Chondrocyte (in vitro differentiated cells): ENCODE measurements around the gene YRDC. TPM values are rescaled to one million over a fixed set of nuclear protein-coding genes. Genes with fewer than 3 reads are reported as not detected.

Experiments used
- DNase-seq: peaks from one replicate; pipeline ENCODE4 v3.0.0; 2021; ENCODE audit warnings: mixed read lengths, low spot score
- H3K27ac Mint-ChIP-seq: one replicate; pipeline ENCODE4 v1.8.0; 2021; ENCODE audit warnings: mild to moderate bottlenecking, moderate library complexity, mixed read lengths; ENCODE audit not compliant: unreplicated experiment
- H3K27me3 Mint-ChIP-seq: 2 replicates; pipeline ENCODE4 v1.8.0; 2021; ENCODE audit warnings: low read depth, mixed read lengths
- H3K36me3 Mint-ChIP-seq: 2 replicates; pipeline ENCODE4 v1.8.0; 2021; ENCODE audit warnings: low read depth, mixed read lengths
- H3K4me1 Mint-ChIP-seq: 2 replicates; pipeline ENCODE4 v1.8.0; 2021; ENCODE audit warnings: low read depth, mild to moderate bottlenecking, mixed read lengths
- H3K4me3 Mint-ChIP-seq: one replicate; pipeline ENCODE4 v1.8.0; 2021; ENCODE audit warnings: mild to moderate bottlenecking, moderate library complexity, mixed read lengths; ENCODE audit not compliant: unreplicated experiment
- H3K9me3 Mint-ChIP-seq: 2 replicates; pipeline ENCODE4 v1.8.0; 2021; ENCODE audit warnings: low read depth, mixed read lengths
- CTCF ChIP-seq: fragments of 200-600 bp; sonication (generic); IDR thresholded peaks from 2 replicates; pipeline ENCODE4 v1.5.0; 2021; ENCODE audit warnings: antibody characterized with exemption, mild to moderate bottlenecking, moderate library complexity
- long read RNA-seq: library from polyadenylated mRNA; stranded (forward); transcript quantifications from one replicate; pipeline ENCODE4 v2.0.0, GENCODE V29; 2021
- total RNA-seq: library from RNA; stranded (reverse); gene quantifications from 3 replicates; pipeline ENCODE4 v1.2.1, GENCODE V29; 2021

YRDC gene
- total RNA-seq, result 11.9 to 17.7 TPM (median 15.5 TPM) in 3 replicates
- long read RNA-seq, transcript YRDC-201 (5 exons, 1,826 nt), result major isoform, 66 of 69 reads
- long read RNA-seq, partial matches to known transcripts, result 2 of 69 reads
- long read RNA-seq, other reads (novel, unspliced or antisense), result 1 of 69 reads

DNA sequence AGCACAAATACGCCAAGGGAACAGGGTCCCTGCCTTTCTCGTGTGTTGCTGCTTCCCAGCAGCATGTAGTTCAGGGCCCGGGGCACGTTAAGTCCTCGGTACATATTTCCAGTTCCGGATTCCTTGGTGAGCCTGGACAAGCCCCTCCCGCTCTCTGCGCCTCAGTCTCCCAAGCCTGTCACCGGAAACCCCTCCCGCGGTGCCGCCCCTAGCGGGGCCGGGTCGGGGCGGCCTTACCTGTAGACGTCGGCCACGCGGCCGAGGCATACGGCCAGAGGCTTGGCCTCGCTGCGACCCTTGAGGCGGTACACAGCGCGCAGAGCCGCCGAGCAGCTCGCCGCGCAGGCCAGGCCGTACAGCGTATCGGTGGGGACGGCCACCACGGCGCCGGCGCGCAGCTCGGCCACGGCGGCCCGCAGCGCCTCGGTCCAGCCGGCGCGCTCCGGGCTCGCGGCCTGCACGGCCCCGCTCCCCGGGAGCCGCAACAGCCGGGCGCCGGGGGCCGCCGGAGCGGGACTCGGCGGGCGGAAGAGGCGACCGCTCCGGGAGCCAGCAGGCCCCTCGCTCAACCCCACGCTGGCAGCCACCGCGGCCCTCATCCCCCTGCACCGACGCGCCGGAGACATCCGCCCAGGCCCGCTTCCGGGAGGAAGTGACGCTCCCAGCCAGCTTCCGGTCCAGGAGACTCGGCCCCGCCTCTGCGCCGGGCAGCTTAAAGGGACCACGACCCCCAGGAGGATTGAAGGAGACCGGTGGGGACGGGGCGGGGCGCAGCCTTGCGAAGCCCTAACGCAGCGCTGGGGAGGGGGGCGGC lies at the start of gene YRDC, which contains the start of gene C1orf122:
Gene YRDC, minus strand, starts transcription at position 654 of the 814 bp plus-strand sequence. Its CDS starts 28 bp downstream, at position 626.
Gene C1orf122, plus strand, starts transcription at position 236 of the 814 bp plus-strand sequence. CDS start 615 bp downstream, outside the sequence.
- Mint-ChIP-seq H3K9me3 (no peaks in the 10 kb centered on the region), H3K27ac (peak within 1 kb of the TSS; percentile 98), H3K4me1 (peaks cover 32% of the 10 kb centered on the region), H3K27me3 (no peaks in the 10 kb centered on the region), H3K4me3 (peak within 1 kb of the TSS; percentile 84), H3K36me3 (peaks cover 19% of the 10 kb centered on the region)
- DNase-seq, result peak; percentile 99
- no peak for TF ChIP-seq CTCF

DNA sequence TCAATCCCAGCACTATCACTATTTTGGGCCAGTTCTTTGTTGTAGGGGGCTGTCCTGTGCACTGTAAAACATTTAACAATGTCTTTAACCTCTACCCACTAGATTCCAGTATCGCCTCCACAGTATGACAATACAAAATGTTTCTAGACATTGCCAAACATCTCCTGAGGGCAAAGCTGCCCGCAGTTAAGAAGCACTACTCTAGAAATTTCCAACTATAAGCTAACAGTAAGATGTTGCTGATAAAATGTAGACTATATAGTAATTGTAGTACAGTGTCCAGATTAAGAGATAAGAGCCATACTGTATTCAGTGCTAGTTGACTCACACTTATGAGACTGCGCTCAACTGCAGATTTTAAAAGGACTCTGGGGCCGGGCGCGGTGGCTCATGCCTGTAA lies 46.4 kb upstream of the YRDC start:
- H3K27me3 Mint-ChIP-seq, result no peaks in the 10 kb centered on the region
- no peak for DNase-seq

DNA sequence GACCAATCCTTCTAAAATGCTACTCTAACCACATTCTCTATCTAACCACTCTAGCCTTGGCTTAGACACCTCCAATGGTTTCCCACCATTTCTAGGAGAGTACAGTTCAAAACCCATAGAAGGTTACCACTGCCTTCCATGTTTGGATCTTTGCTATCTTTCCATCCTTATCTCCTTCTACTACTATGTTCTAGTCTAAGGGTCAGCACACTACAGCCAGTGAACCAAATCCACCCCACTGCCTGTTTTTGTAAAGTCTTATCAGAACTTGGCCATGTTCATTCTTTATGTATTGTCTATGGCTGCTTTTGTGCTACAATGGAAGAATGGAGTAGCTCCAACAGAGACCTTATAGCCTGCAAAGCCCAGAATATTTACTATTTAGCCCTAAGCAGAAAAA lies 45.1 kb upstream of the YRDC start:
- Mint-ChIP-seq H3K4me3 (no peak overlapping the region), H3K27me3 (no peaks in the 10 kb centered on the region), H3K9me3 (no peaks in the 10 kb centered on the region), H3K27ac (no peak overlapping the region), H3K36me3 (peaks cover 4% of the 10 kb centered on the region), H3K4me1 (peaks cover 13% of the 10 kb centered on the region)
- DNase-seq, result no peak
- TF ChIP-seq CTCF, result no peak

More for the DNA sequence above, 46.4 kb upstream of the YRDC start:
- Mint-ChIP-seq H3K36me3 (peaks cover 4% of the 10 kb centered on the region), H3K27ac (no peak overlapping the region), H3K4me1 (peaks cover 20% of the 10 kb centered on the region), H3K9me3 (no peaks in the 10 kb centered on the region), H3K4me3 (no peak overlapping the region)
- TF ChIP-seq CTCF, result no peak

- no peak for DNase-seq
- TF ChIP-seq CTCF, result no peak
- H3K9me3 Mint-ChIP-seq, result no peaks in the 10 kb centered on the region
- H3K36me3 Mint-ChIP-seq, result no peaks in the 10 kb centered on the region
- H3K27me3 Mint-ChIP-seq, result no peaks in the 10 kb centered on the region
- no peak overlapping the region for H3K27ac Mint-ChIP-seq
- H3K4me1 Mint-ChIP-seq, result peaks cover 12% of the 10 kb centered on the region
- H3K4me3 Mint-ChIP-seq, result no peak overlapping the region
Measured at GRCh38 chr1:37851782-37852210, 43.8 kb upstream of the YRDC start.

- no peaks in the 10 kb centered on the region for H3K27me3 Mint-ChIP-seq
- H3K9me3 Mint-ChIP-seq, result no peaks in the 10 kb centered on the region
- H3K4me3 Mint-ChIP-seq, result no peak overlapping the region
- no peaks in the 10 kb centered on the region for H3K36me3 Mint-ChIP-seq
- TF ChIP-seq CTCF, result no peak
- DNase-seq, result no peak
- no peak overlapping the region for H3K27ac Mint-ChIP-seq
- peaks cover 11% of the 10 kb centered on the region for H3K4me1 Mint-ChIP-seq
Measured at GRCh38 chr1:37851262-37851661, 43.3 kb upstream of the YRDC start.
